ENCODE results near the gene PLCG1.
A peak's percentile ranks its signal among the peaks of the same experiment; 100 is the strongest.
"Not testable (repeated sequence)": the region's sequence is repeated elsewhere in the genome, so short reads cannot be mapped to it uniquely, and the experiment has no call there.

Gene PLCG1

DNA sequence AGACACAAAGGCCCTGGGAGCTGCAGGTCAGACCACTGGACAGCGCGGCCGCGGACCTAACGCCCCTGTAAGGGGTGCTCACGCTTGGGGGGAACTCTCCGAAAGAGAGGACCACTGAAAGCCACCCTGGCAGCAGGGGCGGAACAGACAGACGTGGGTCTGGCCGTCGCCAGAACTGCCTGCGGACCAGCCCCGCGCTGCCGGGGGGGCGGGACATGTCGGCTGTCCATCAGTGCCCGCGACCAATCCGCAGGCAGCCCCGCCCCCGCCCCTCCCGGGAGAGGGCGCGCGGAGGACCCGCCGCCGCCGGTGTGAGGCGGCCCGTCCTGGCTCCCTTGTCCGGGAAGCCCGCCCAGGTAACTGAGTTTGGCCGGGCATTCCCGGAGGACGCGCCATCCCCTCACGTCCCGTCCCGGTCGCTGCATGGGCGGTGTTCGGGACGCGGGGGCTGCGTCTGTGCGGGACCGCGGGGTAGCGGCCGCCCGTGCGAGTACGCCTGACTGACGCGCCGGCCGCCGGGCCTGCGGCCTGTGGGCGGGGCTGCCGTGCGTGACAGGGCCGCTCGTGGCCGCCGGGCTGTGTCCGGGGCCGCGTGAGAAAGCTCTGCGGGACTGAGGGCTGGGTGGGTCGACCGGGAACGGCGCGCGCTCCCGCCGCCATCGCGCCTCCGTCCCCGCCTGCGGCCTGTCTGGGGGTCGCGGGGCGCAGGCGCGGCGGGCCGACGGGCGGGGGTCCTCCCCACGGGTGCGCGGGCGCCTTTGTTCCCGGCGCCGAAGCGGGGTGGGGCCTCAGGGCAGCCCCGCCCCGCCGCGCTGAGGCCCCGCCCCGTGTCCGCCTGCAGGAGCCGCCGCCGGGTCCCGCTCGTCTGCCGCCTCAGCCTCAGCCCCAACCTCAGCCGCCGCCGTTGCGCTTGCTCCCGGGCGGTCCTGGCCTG, at the start of gene PLCG1:
Gene PLCG1 (plus strand): TSS at position 864 of the 934 bp plus-strand sequence. CDS start 99 bp downstream, outside the sequence.
- DNase-seq: peak; percentile 58

DNA sequence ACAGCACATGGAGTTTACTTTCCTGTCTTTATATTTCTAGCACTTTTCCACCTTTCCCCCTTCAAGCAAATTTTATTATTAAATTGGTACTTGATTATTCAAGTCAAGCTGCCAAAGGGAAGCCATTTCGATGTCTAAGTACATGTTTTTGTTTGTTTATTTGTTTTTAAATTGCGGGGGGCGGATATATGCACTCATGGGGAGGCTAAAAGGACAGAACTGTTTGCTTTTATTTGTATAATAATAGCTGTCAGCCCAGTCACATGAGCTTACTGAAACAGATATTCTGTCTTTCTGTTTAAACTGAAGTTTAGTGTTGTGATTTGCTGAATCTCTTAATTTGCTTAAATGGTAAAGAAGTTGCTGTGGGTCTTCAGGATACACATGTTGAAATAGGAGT, 49.6 kb upstream of the PLCG1 start:
- DNase-seq: no peak

DNA sequence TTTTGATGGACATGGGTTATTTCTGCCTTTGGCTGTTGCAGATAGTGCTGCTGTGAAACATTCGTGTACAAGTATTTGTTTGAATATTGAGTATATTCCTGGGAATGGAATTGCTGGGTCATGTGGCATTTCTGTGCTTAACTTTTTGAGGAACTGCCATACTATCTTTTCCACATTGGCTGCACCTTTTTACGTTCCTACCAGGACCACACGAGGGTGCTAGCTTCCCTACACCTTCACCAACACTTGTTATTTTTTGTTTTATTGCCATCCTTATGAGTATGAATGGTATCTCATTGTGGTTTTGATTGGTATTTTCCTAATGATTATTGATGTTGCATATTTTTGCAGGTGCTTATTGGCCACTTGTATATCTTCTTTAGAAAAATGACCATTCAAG, 47.8 kb upstream of the PLCG1 start:
- no peak for DNase-seq

DNA sequence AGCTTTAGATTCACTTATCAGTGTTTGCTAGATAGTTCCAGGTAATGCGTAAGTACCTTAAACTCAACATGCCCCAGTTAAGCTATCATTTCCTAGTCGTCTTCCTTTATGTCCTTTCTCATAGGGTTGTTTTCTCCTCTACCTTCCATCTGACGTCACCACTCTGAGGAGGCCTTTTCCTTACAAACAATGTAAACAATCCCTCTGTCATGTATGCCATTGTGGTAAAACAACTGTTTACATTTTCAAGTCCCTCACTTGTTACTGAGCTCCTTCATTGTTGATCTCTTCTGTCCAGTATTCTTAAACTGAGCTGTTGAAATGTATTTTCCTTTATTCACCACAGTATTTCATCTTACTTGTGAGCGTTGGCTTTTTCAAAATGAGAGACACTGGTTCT, 45.4 kb upstream of the PLCG1 start:
- DNase-seq: no peak

DNA sequence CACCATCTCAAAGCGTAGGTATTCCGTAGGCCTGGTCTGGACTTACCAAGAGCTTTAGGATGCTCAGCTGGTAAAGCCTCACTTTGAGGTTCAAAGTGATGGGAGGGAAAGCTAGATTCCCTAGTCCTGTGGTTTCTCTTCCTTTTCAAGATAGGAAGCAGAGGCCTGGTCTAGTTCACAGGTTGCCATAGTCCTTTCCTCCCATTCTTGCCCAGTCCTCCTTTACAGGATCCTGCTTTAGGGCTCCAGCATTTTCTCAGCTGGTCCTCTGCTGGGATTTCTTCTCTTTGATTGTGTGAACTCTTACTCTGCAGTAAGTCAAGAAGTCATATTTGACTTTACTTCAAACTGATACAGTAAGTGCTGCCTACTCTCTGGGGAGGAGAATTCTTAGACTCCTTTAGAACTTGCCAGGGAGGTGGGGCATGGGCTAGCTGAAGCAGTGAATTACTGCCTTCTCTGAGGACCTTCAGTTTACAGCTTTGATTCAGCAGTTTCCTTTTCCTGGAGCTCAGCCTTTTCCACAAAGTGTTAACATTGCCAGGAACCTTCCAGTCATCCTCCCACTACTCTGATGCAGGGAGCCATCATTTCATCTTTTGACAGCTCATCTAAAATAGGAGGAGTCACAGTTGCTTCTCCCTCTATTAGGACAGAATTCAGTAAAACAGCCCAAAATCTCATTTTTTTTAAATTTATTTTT, 42.8 kb upstream of the PLCG1 start:
- DNase-seq: no peak

DNA sequence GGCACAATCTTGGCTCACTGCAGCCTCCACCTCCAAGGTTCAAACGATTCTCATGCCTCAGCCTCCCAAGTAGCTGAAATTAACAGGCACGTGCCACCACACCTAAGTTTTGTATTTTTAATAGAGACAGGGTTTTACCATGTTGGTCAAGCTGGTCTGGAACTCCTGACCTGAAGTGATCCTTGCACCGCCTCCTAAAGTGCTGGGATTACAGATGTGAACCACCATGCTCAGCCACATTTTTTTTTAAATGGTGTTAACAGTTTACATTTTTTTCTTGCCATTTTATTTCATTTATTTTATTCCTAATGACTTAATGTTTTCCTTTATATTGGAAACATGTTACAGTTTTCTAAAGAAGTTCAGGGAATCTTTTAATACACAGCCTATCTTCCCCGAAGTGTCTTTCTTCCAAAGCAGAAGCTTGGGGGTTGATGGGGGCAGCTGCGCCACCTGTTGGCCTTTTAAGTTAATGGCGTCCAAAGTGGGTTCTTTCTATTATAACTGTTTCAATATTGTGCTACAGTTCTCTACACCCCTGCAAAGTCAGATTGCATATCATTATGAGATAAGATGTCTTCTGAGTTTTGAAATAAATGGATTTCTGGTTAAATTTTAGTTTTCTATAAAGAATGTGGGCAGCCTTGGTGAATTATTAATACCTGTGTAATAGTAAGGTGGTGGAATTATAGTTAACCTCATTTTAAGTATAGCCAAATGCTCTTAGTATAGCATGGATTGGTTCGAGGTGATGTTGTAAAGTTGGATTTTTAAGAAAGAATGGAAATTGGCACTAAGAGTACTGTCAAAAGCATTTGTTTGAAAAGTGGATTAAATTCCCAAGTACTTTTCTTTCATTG, 42.0 kb upstream of the PLCG1 start:
- peak; percentile 65 for DNase-seq

DNA sequence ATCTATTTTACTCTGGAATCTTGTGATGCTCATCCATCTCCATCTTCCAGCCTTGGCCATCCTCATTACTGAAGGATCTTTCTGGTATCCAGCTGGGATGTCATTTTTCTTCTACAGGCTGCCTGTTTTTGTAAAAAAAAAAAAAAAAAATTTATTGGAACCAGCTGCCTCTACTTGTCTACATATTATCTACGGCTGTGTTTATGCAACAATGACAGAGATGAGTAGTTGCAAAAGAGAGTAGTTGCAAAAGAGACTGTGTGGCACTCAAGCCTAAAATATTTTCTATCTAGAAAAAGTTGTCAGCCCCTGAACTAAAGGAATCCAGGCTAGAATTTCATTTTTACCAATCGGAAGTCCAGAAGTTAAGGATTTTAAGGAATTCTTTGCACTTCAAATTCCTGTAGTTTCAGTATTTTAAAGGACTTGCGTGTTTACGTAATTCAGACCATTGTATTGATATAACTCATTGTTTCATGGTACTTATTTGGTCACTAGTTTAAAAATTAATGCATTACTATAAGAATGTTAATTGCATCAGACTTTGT, 38.6 kb upstream of the PLCG1 start:
- no peak for DNase-seq

DNA sequence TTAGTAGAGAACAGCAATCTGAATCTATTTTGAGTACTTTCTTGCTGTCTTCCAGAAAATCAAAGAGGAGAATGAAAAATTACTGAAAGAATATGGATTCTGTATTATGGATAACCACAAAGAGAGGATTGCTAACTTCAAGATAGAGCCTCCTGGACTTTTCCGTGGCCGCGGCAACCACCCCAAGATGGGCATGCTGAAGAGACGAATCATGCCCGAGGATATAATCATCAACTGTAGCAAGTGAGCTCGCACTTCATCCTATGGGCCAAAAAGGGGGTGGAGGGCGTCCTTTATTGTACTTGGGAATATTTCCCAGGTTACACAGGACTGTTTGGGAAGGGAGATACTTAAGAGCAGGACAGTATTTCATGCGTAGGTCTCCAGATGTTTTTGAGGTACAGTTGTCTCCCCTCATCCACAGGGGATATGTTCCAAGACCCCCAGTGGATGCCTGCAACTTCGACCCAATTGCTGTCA, 37.3 kb upstream of the PLCG1 start:
- no peak for DNase-seq

DNA sequence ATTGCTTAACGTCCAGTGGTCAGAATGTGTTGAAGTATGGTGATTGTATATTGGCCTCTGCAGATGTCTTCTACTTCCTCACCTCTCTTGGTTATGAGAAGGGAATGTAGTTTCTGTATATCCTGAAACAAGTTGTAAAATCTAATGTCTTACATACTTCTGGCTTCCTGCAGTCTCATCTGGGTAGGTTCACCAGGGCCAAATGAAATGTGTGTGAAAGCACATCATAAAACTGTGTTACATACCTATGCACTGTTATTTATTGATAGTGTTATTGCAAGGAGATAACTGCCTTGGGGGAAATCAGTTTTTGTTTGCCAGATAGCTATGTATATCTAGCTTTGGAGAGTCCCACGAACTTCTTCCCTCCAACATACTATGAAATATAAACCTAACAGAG, 35.7 kb upstream of the PLCG1 start:
- DNase-seq: no peak

DNA sequence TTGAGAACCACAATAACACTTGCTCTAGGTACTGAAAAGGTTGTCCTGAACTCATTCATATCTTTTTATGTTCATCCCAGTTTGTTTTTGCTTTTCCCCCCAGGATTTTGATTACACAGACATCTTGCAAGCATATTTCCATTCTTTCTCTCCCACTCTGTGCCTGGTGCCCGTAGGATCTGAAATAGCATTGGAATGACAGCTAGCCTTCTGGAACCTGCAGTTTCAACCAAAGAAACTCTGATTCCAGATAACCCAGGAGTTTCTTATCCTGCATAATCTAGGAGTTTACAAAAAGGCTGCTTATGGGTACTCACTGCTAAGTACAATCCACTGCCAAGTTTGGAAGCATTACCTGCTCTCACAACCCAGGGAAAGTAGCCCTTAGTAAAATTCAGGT, 28.8 kb upstream of the PLCG1 start:
- DNase-seq: no peak

DNA sequence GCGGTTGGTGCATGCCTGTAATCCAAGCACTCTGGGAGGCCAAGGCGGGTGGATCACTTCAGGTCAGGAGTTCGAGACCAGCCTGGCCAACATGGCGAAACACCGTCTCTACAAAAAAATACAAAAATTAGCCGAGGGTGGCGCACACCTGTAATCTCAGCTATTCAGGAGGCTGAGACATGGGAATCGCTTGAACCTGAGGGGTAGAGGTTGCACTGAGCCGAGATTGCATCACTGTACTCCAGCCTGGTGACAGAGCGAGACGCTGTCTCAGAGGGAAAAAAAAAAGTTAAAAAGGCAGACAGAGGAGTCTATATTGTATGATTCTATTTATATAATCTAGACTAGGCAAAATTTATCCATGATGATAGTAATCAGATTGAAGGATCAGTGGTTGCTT, 27.3 kb upstream of the PLCG1 start:
- DNase-seq: no peak

DNA sequence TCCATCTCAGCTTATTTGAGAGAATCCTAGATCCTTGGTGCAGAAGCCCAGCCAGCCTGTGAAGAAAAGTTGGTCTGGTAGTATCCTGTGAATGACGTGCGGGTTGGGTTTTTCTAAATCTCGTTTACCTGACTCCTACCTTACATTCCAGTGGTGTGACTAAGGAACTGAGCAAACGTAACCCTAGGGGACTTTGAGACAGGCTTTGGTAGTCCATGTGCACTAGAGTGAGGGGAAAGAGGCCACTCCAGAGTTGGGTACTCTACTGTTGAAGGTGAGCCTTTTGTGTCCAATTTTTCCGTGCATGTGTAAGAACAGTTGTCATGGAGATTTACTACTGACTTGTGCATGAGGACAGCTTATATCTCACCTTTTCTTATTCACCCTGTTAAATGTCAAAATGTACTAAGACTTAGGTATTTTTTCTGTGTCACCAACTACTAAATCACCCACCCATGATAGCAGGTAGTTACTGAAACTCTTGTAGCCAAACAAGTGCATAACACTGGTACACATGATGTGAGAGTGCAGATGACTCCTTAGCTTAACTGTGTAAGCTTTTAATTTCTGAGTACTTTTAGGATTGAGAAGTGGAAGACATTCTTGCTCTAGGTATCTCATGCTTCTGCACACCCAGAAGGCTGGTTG, 26.3 kb upstream of the PLCG1 start:
- no peak for DNase-seq

DNA sequence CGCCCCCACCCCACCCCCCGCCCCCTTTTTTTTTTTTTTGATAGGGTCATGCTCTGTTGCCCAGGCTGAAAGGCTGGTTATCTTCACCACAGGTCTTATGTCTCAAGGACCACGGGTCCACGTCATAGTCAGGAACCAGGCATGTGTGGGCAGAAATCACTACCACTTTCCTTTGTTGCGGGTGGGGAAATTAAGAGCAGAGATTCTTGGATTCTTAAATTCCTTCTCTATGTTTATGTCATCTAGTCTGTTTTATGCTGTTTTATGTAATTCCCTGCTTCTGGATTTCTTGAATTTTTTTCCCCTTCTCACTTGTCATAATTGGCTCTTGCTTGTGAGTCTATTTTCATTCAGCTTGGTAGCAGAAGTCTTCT, 25.8 kb upstream of the PLCG1 start:
- no peak for DNase-seq

DNA sequence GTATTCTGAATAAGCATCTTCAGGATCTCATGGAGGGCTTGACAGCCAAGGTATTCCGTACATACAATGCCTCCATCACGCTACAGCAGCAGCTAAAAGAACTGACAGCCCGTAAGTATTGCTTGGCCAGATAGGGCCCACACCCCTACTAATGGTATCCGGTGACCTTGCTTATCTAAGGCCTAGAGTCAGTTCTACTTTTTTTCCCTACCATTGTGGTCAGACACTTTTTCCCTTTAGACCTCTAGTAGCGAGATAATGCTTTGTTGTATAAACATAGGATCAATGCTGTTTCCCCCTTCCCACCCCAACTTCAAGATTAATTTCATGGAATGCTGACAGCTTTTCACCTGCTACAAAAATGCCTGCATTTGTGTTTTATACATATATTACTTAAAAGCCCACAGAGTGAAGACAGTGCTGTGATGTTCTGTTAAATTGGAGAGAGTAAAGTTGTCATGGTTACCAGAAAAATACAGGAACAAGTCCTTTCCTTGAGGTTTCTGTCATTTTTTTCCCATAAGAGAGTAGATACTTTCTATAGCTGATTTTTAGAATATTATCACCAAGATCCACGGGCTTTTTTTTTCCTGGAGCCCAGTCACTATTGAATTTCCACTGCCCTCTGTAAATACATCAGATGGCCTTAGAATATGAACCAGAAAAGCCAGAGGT, 20.9 kb upstream of the PLCG1 start:
- DNase-seq: no peak

DNA sequence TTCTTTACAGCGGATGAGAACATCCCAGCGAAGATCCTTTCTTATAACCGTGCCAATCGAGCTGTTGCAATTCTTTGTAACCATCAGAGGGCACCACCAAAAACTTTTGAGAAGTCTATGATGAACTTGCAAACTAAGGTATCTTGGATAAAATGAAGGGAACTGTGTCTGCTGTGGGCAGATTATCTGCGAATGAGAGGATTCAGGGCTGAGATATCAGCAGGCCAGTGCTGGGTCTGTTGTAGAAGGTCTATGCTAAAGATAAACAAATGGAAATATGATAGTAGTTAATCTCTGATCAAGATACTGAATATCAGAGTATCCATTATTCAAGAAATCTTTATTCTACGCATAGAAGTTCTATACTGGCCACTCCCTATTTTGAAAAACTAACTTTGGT, 19.2 kb upstream of the PLCG1 start:
- not testable (repeated sequence) for DNase-seq

DNA sequence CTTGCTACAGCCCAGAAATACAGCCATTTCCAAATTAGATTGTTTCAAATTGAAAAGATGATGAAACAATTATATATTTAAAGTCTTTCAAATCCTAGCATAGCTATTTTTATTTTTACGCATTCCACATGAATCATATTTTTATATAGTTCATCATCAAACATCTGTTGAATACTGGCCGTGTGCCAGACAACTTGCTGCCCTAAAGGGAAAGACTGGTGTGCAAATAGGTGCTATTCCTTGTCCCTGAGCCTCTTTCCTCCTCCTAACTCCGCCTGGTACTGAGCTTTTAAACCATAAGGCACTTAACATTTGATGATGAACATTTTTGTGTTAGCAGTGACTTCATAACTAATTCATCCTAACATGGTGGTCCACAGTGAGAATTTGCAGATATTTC, 18.7 kb upstream of the PLCG1 start:
- DNase-seq: no peak

DNA sequence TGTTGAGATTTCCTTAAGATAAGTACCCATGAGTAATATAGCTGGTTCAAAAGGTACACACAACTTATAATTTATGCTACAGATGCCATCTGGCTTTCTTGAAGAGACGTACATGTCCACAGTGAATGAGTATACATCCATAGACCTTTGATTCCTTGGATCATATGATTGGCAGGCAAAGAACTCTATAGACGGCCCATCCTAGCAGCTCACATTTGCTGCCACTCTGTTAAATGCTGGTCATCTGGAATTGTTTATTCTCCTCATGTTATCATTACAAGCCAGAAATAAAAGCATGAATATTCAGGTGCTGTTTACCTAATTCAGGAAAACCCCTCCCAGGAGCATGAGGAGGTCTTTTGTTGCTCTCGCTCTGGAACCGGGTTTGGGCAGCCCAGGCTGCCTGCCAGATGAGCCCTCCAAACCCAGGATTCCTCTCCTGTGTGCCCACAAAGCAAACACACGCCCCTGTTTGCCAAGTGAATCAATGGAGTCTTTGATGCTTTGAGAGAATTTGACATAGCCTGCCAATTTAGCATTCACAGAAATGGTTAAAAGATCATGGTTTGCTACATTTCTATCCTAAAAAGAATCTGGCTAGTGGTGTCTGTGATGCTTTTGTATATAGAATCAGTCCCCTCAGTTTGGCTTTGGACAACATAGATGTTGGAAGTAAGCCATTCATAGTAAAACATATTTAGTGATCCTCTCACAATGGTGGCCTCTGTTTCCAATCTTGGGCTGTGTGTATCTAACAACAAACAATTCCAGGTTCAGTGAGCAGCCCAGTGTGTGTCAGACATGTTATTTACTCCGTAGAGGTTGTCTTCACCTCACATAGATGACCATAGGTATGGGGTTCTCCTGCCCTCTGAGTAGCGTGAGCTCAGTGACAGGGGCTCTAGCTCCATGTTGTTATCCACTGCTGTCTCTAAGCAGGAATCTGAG, 17.5 kb upstream of the PLCG1 start:
- no peak for DNase-seq

DNA sequence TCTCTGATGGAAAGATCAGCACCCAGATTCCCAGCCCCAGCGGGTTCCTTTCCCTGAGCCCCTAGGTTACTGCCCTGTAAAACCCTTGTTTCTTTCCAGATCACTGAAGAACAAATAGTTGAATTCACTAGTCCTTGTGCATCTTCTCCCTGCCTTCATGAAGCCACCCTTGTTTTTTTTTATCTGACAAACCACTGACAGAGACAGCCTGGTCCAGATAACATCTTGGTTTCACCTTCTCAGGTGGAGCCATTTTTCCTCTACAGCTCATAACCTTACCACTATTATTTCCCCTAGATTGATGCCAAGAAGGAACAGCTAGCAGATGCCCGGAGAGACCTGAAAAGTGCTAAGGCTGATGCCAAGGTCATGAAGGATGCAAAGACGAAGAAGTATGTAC, 15.9 kb upstream of the PLCG1 start:
- no peak for DNase-seq

DNA sequence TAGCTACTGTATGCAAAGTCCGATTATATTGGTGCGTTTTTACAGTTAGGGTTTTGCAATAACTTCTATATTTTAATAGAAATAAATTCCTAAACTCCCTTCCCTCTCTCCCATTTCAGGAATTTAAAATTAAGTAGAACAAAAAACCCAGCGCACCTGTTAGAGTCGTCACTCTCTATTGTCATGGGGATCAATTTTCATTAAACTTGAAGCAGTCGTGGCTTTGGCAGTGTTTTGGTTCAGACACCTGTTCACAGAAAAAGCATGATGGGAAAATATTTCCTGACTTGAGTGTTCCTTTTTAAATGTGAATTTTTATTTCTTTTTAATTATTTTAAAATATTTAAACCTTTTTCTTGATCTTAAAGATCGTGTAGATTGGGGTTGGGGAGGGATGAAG, 13.7 kb upstream of the PLCG1 start:
- DNase-seq: no peak

DNA sequence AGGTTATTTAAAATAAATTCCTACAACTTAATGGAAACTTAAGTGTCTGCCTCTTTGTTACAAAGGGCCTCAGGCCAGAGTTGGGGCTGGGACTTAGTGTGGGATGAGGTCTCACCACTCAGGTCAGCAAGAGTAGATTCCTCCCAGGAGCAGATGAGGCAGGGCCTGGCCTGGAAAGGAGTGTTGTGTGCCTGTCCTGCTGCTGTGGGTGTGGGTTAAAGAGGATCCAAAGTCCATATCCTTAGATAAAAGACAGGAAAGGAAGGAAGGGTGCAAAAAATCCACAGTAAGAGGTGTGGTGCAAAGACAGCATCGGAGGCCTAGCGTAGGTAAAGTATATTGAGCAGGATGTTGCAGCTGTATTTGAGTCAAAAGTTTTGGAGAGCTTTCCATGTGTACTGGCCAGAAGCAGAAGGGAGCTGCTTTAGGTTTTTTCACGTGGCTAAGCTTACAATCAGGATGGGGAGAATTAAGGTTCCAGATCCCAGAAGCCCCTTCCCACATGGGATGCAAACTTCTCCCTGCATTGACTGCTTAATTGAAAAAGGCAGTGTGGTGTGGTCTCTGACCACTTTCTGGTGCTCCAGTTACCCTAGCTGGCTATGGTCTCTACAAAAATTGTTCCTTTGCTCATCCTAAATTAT, 12.8 kb upstream of the PLCG1 start:
- no peak for DNase-seq

Data from NCI-H510A treated with DMSO at 0.1 percent for 48 hours (cell line).